ENCODE measurements around the gene PNLIPRP1. TPM values are rescaled to one million over a fixed set of nuclear protein-coding genes. Genes with fewer than 3 reads are reported as not detected.

The PNLIPRP1 gene
- total and polyA plus RNA-seq, 2 experiments from 2014 or later, result 0.39 TPM; not detected in 1

DNA sequence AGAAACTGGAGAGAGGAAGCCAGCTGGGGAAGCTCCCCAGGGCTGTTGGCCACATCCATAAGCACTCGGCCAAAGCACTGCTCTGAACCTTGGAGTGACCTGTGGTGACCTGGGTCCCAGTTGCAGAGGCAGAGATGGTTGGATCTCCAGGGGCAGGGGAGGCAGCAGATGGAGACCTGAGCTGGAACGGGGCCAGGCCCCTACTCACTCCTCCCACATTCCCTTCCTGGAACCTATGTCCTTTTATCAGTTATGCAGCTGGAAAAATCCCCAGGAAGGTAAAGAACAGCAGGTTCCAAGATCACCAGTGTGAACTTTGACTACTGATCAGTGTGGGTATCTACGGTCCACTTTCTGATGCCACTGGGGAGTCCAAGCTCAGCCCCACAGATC is 20.4 kb downstream of the PNLIPRP1 start:
- no peaks in the 10 kb centered on the region for H3K9me3 ChIP-seq (ENCODE audit: low read depth)
- DNase-seq (ENCODE audit: low spot score), result peak; percentile 43
- peak overlapping the region; percentile 19 for H3K27ac ChIP-seq
- H3K36me3 ChIP-seq (replicated peaks; ENCODE audit: insufficient read depth, low read depth), result no peaks in the 10 kb centered on the region
- H3K4me2 ChIP-seq, result no peak overlapping the region
- H3K4me3 ChIP-seq, result no peak overlapping the region
- H2AFZ ChIP-seq, result no peak overlapping the region
- 70% methylated on average over 3 of the region's 3 CpGs for WGBS (ENCODE audit: low lambda C conversion rate, missing lambda C conversion rate)
- no peaks in the 10 kb centered on the region for H3K27me3 ChIP-seq
- H4K20me1 ChIP-seq (ENCODE audit: insufficient read depth, poor library complexity, severe bottlenecking), result no peaks in the 10 kb centered on the region
- TF ChIP-seq EZH2phosphoT487 (IDR thresholded peaks at IDR 0.05; ENCODE audit: low read depth, severe bottlenecking, unreplicated experiment) (no peak), EZH2 (IDR thresholded peaks at IDR 0.05; ENCODE audit: borderline replicate concordance) (no peak)
- TF ChIP-seq, protein P1, sequence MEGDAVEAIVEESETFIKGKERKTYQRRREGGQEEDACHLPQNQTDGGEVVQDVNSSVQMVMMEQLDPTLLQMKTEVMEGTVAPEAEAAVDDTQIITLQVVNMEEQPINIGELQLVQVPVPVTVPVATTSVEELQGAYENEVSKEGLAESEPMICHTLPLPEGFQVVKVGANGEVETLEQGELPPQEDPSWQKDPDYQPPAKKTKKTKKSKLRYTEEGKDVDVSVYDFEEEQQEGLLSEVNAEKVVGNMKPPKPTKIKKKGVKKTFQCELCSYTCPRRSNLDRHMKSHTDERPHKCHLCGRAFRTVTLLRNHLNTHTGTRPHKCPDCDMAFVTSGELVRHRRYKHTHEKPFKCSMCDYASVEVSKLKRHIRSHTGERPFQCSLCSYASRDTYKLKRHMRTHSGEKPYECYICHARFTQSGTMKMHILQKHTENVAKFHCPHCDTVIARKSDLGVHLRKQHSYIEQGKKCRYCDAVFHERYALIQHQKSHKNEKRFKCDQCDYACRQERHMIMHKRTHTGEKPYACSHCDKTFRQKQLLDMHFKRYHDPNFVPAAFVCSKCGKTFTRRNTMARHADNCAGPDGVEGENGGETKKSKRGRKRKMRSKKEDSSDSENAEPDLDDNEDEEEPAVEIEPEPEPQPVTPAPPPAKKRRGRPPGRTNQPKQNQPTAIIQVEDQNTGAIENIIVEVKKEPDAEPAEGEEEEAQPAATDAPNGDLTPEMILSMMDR (IDR thresholded peaks at IDR 0.05; ENCODE audit: poor library complexity), result no peak
- no peaks in the 10 kb centered on the region for H3K9me2 ChIP-seq (replicated peaks; ENCODE audit: insufficient read depth)
- peaks cover 4% of the 10 kb centered on the region for H3K4me1 ChIP-seq (ENCODE audit: insufficient read depth)
- H3K79me2 ChIP-seq, result no peaks in the 10 kb centered on the region

DNA sequence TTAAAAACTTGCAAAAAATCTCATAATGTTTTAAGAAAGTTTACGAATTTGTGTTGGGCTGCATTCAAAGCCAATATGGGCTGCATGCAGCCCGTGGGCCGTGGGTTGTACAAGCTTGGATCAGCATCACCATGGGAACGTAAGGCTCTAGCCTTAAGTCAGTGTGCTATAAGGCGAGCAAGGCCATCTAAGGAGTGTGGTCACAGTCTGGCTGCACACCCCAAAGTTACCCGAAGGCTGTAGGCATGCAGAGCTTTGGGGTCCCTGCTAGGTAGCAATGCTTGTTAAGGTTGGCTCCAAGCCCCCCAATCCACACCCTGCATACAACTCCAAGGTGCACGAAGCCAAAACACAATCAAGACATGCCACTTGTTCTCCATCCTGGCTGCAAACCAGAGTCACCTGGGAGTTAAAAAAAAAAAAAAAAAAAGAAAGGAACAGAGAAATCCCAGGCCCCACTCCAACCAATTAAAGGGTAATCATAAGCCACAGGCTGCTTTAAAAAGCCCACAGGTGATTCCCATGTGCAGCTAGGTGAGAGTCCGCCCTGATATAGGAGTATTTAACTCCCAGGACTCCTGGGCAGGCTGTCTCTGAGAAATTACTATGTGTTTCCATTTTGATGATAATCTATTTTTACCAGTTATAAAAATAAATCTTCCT is 21.5 kb downstream of the PNLIPRP1 start:
- no peak for TF ChIP-seq EZH2 (IDR thresholded peaks at IDR 0.05; ENCODE audit: borderline replicate concordance)
- TF ChIP-seq, protein P1 (IDR thresholded peaks at IDR 0.05; ENCODE audit: poor library complexity), result no peak
- TF ChIP-seq EZH2phosphoT487 (IDR thresholded peaks at IDR 0.05; ENCODE audit: low read depth, severe bottlenecking, unreplicated experiment), result no peak
- no peaks in the 10 kb centered on the region for H3K9me3 ChIP-seq (ENCODE audit: low read depth)
- no peak for DNase-seq (ENCODE audit: low spot score)
- 96% methylated on average over 8 of the region's 8 CpGs for WGBS (ENCODE audit: low lambda C conversion rate, missing lambda C conversion rate)
- H4K20me1 ChIP-seq (ENCODE audit: insufficient read depth, poor library complexity, severe bottlenecking), result no peaks in the 10 kb centered on the region
- H3K4me1 ChIP-seq (ENCODE audit: insufficient read depth), result peaks cover 4% of the 10 kb centered on the region
- H3K79me2 ChIP-seq, result no peaks in the 10 kb centered on the region
- H3K9me2 ChIP-seq (replicated peaks; ENCODE audit: insufficient read depth), result no peaks in the 10 kb centered on the region
- no peak overlapping the region for H3K27ac ChIP-seq
- H3K4me3 ChIP-seq, result no peak overlapping the region
- no peak overlapping the region for H3K4me2 ChIP-seq
- no peak overlapping the region for H2AFZ ChIP-seq
- H3K36me3 ChIP-seq (replicated peaks; ENCODE audit: insufficient read depth, low read depth), result no peaks in the 10 kb centered on the region
- H3K27me3 ChIP-seq, result no peaks in the 10 kb centered on the region

DNA sequence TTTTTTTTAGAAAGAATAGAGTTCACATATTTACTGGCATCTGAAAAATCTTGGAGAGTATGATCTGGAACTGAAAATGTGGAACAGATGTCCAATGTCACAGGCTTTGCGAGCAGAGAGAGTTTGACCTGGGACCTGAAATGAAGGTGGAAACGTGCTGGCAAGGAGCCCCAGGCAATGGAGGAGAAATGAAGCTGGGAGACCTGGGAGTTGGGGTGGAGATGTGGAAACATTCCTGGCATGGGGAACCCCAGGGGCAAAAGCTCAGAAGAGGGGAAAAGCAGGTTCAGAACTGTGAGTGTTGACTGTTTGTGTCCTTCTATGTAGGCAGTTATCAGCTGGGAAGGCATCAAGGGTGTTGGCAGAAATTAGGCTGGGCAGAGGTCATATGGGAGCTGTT is 22.7 kb downstream of the PNLIPRP1 start:
- H3K4me2 ChIP-seq, result no peak overlapping the region
- no peak for DNase-seq (ENCODE audit: low spot score)
- H3K4me1 ChIP-seq (ENCODE audit: insufficient read depth), result peaks cover 4% of the 10 kb centered on the region
- H3K4me3 ChIP-seq, result no peak overlapping the region
- H3K27me3 ChIP-seq, result no peaks in the 10 kb centered on the region
- no peaks in the 10 kb centered on the region for H3K36me3 ChIP-seq (replicated peaks; ENCODE audit: insufficient read depth, low read depth)
- no peak overlapping the region for H3K27ac ChIP-seq
- H2AFZ ChIP-seq, result no peak overlapping the region
- no peaks in the 10 kb centered on the region for H3K79me2 ChIP-seq
- no peaks in the 10 kb centered on the region for H4K20me1 ChIP-seq (ENCODE audit: insufficient read depth, poor library complexity, severe bottlenecking)
- TF ChIP-seq EZH2 (IDR thresholded peaks at IDR 0.05; ENCODE audit: borderline replicate concordance), result no peak
- no peak for TF ChIP-seq EZH2phosphoT487 (IDR thresholded peaks at IDR 0.05; ENCODE audit: low read depth, severe bottlenecking, unreplicated experiment)
- TF ChIP-seq, protein P1 (IDR thresholded peaks at IDR 0.05; ENCODE audit: poor library complexity), result no peak
- no peaks in the 10 kb centered on the region for H3K9me2 ChIP-seq (replicated peaks; ENCODE audit: insufficient read depth)
- WGBS (ENCODE audit: low lambda C conversion rate, missing lambda C conversion rate), result 60% methylated on average over 2 of the region's 2 CpGs
- no peaks in the 10 kb centered on the region for H3K9me3 ChIP-seq (ENCODE audit: low read depth)

All from hepatocyte (in vitro differentiated cells).